Cardiac fibroblast (primary cell): ENCODE data around the gene TFPT.
A peak's percentile ranks its signal among the peaks of the same experiment; 100 is the strongest.

Experiments used
- DNase-seq, 2 donors: peaks; one replicate each; pipeline versions ENCODE4 v3.0.0 to v3.0.0-alpha.2; 2010; ENCODE audit warnings: low read depth in 2 of 2
- H3K4me3 ChIP-seq, 2 donors: replicated peaks in 1 of 2; 1 replicate in 1 of 2; 2 replicates in 1 of 2; pipeline ENCODE4 v1.5.1; 2011; ENCODE audit warnings: low read depth in 2 of 2, low read length in 2 of 2, mild to moderate bottlenecking in 2 of 2, moderate library complexity in 1 of 2
- TF ChIP-seq, protein P1 (sequence below): IDR thresholded peaks from one replicate; pipeline ENCODE4 v1.5.1; 2011; ENCODE audit warnings: low read depth, mild to moderate bottlenecking, low read length, inconsistent platforms

The TFPT gene

DNA sequence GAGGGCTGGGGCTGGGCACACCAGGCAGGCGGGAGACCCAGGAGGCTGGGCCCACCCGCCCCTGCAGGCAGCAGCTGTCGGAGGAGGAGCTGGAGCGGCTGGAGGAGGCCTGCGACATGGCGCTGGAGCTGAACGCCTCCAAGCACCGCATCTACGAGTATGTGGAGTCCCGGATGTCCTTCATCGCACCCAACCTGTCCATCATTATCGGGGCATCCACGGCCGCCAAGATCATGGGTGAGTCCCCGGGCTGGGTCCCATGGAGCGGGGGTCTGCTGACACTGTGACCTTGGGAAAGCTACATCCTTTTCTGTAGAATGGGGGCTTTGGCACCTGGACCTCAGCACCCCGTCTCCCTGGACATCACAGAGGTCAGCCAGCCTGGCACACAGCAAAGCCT, 8.2 kb upstream of the TFPT start:
- TF ChIP-seq, protein P1, sequence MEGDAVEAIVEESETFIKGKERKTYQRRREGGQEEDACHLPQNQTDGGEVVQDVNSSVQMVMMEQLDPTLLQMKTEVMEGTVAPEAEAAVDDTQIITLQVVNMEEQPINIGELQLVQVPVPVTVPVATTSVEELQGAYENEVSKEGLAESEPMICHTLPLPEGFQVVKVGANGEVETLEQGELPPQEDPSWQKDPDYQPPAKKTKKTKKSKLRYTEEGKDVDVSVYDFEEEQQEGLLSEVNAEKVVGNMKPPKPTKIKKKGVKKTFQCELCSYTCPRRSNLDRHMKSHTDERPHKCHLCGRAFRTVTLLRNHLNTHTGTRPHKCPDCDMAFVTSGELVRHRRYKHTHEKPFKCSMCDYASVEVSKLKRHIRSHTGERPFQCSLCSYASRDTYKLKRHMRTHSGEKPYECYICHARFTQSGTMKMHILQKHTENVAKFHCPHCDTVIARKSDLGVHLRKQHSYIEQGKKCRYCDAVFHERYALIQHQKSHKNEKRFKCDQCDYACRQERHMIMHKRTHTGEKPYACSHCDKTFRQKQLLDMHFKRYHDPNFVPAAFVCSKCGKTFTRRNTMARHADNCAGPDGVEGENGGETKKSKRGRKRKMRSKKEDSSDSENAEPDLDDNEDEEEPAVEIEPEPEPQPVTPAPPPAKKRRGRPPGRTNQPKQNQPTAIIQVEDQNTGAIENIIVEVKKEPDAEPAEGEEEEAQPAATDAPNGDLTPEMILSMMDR: no peak
- no peak overlapping the region for H3K4me3 ChIP-seq
- no peak for DNase-seq

DNA sequence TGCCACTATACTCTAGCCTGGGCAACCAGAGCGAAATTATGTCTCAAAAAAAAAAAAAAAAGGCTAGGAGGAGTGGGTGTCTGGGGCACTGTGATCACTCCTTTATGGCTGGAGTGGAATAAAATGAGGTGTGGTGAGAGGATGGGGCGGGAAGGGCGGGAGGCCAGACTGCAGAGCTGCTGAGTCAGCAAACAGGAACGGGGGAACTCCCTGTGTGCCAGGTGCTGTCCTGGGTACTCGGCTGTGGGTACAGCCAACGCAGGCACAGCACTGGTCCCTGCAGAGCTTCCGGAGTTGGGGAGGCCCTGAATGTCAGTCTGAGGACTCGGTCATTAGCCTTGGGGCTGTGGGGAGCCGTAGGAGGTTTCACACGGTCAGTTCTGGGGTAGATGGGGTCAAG, 5.8 kb upstream of the TFPT start:
- TF ChIP-seq, protein P1: no peak
- no peak overlapping the region for H3K4me3 ChIP-seq
- DNase-seq: no peak

DNA sequence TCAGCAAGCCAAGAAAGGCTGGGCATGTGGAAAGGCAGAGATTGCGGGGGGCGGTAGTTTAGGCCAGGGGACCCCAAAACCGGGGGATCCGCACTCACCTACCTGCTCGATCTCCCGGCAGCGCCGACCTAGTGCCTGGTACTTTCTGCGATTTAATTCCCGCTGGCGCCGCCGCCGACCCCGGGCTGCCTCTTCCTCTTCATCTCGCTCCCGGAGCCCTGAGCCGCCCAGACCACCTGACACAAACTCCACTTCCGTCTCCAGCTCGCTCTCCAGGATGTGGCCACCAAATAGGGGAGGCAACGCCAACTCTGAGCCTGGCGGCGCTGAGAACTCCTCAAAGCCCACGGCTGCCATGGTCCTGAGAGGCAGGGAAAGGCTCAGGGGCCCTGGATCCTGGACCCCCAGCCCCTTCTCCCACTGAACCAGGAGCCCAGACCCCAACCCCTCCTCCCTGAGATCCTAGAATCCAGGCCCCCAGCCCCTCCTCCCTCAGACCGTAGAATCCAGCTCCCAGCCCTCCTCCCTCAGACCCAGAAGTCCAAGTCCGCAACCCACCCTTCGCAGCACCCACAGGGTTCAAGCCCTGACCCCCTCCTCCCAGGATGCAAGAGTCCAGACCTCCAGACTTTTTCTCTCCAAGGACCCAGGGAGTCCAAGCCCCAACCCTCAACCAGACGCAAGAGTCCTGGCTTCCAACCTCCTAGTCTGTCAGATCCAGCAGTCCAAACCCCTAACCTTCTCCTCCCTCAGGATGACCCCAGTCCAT, 933 bp downstream of the TFPT start:
- TF ChIP-seq, protein P1: no peak
- peak overlapping the region; percentile 80 to 86 for H3K4me3 ChIP-seq
- peak; percentile 35 to 51 for DNase-seq

DNA sequence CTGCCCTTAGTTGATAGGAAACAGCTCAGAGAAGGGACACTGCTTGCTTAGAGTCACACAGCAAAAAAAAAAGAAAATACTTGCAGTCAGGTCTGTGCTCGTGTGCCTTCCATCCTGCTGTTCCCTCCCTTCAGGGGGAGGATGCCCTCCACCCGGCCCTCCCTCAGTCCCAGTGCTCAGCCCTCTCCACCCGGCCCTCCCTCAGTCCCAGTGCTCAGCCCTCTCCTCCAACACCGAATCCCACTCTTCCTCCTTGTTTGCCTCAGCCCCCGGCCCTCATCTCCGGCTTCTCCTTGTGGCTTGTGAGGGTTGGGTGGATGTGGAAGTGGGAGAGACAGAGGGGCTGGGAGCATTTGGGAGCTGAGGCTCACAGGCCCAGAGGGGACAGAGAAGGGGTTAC, 5.8 kb downstream of the TFPT start:
- DNase-seq: no peak
- TF ChIP-seq, protein P1: no peak
- H3K4me3 ChIP-seq: no peak overlapping the region

DNA sequence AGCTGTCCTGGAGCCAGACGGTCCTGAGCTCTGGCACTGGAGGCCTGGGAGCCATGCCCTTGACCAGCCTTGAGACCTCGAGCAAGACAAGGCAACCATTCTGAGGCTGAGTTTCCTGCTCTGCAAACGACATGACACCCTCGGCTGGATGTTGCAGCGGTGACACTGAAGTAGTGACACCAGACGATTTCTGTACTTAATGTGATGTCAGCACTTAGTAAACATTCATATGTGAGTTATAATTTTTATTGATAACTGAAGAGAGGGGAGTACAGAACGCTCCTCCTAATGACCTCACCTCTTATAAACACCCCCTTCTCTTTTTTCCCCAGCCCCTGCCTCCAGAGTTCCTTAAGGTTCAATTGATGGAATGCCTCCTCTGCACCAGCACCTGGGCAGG, 7.0 kb downstream of the TFPT start:
- TF ChIP-seq, protein P1: no peak
- DNase-seq: no peak
- H3K4me3 ChIP-seq: no peak overlapping the region

DNA sequence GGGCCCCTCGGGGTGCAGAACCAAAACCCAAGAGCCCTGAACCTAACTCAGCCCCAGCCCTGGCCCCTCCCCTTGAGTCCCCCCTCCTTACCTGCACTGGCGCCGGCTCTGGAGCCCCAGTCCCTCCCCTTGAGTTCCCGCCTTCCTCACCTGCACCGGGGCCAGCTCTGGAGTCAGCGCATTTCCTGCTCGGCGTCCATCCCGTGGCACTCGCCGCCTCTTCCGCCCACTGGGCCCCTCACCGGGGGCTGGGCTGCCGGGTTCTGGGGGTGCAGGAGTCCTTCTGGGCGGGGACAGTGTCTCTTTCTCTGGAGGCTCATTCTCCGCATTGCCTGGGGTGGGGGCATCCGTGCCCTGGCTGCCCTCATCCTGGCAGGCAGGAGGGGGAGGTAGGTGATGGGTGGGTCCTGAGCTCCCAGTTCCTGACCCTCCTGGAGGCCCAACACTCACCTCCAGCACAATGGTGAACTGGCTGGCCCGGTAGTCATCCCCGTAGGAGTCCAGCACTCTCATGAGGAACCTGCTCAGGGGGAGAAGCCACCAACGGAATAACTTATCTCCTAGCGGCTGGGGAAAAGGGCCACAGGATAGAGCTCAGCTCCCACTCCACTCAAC, 7.5 kb downstream of the TFPT start:
- H3K4me3 ChIP-seq: no peak overlapping the region
- DNase-seq: no peak
- TF ChIP-seq, protein P1: no peak
